ENCODE data around the gene NIPAL4. TPM values are rescaled to one million over a fixed set of nuclear protein-coding genes. Genes with fewer than 3 reads are reported as not detected.

The NIPAL4 gene
- total RNA-seq, 1 experiment from 2014 or later, result 2.7 TPM

- Mint-ChIP-seq H3K27me3 (ENCODE audit: unreplicated experiment) (no peaks in the 10 kb centered on the region), H3K4me3 (ENCODE audit: low read depth, unreplicated experiment) (no peak overlapping the region), H3K4me1 (ENCODE audit: low read depth, unreplicated experiment) (peaks cover 24% of the 10 kb centered on the region), H3K36me3 (ENCODE audit: insufficient read depth, unreplicated experiment) (peaks cover 8% of the 10 kb centered on the region), H3K9me3 (ENCODE audit: low read depth, unreplicated experiment) (no peaks in the 10 kb centered on the region), H3K27ac (ENCODE audit: unreplicated experiment) (no peak overlapping the region)
- TF ChIP-seq CTCF (IDR thresholded peaks at IDR 0.05; ENCODE audit: unreplicated experiment), result no peak
- DNase-seq, result no peak
- BruUV-seq (replicated peaks), result no TSS peak
- CTCF ChIA-PET, result no interaction called here
- intact Hi-C loops (cut with micrococcal nuclease; ENCODE audit: unreplicated experiment), result no loop called here
These were observed 8.2 kb upstream of the NIPAL4 start for GRCh38 chr5:157451806-157452205.

- no TSS peak for BruUV-seq (replicated peaks)
- no peaks in the 10 kb centered on the region for H3K27me3 Mint-ChIP-seq (ENCODE audit: unreplicated experiment)
- peaks cover under 1% of the 10 kb centered on the region for H3K4me1 Mint-ChIP-seq (ENCODE audit: low read depth, unreplicated experiment)
- DNase-seq, result no peak
- no peak overlapping the region for H3K27ac Mint-ChIP-seq (ENCODE audit: unreplicated experiment)
- H3K4me3 Mint-ChIP-seq (ENCODE audit: low read depth, unreplicated experiment), result no peak overlapping the region
- TF ChIP-seq CTCF (IDR thresholded peaks at IDR 0.05; ENCODE audit: unreplicated experiment), result no peak
- no peaks in the 10 kb centered on the region for H3K9me3 Mint-ChIP-seq (ENCODE audit: low read depth, unreplicated experiment)
- CTCF ChIA-PET, result no interaction called here
- intact Hi-C loops (cut with micrococcal nuclease; ENCODE audit: unreplicated experiment), result no loop called here
- H3K36me3 Mint-ChIP-seq (ENCODE audit: insufficient read depth, unreplicated experiment), result no peaks in the 10 kb centered on the region
These were observed 5.7 kb upstream of the NIPAL4 start for GRCh38 chr5:157454273-157454672.

GRCh38 chr5:157455057-157455456 is 5.0 kb upstream of the NIPAL4 start:
- H3K4me3 Mint-ChIP-seq (ENCODE audit: low read depth, unreplicated experiment), result no peak overlapping the region
- no peaks in the 10 kb centered on the region for H3K4me1 Mint-ChIP-seq (ENCODE audit: low read depth, unreplicated experiment)
- TF ChIP-seq CTCF (IDR thresholded peaks at IDR 0.05; ENCODE audit: unreplicated experiment), result no peak
- CTCF ChIA-PET, result interaction anchor here (0.8 kb wide), 1 partner anchor 8 kb away, joined by 3 read pairs; no protein-coding TSS in a partner anchor
- H3K27ac Mint-ChIP-seq (ENCODE audit: unreplicated experiment), result no peak overlapping the region
- H3K27me3 Mint-ChIP-seq (ENCODE audit: unreplicated experiment), result no peaks in the 10 kb centered on the region
- no peaks in the 10 kb centered on the region for H3K9me3 Mint-ChIP-seq (ENCODE audit: low read depth, unreplicated experiment)
- BruUV-seq (replicated peaks), result no TSS peak
- intact Hi-C loops (cut with micrococcal nuclease; ENCODE audit: unreplicated experiment), result no loop called here
- no peak for DNase-seq
- peaks cover 6% of the 10 kb centered on the region for H3K36me3 Mint-ChIP-seq (ENCODE audit: insufficient read depth, unreplicated experiment)

- CTCF ChIA-PET, result interaction anchor here (0.8 kb wide), 1 partner anchor 67 kb away, joined by 3 read pairs; no protein-coding TSS in a partner anchor
- DNase-seq, result no peak
- intact Hi-C loops (cut with micrococcal nuclease; ENCODE audit: unreplicated experiment), result no loop called here
- Mint-ChIP-seq H3K4me3 (ENCODE audit: low read depth, unreplicated experiment) (no peak overlapping the region), H3K36me3 (ENCODE audit: insufficient read depth, unreplicated experiment) (peaks cover 12% of the 10 kb centered on the region), H3K27ac (ENCODE audit: unreplicated experiment) (no peak overlapping the region), H3K27me3 (ENCODE audit: unreplicated experiment) (no peaks in the 10 kb centered on the region), H3K4me1 (ENCODE audit: low read depth, unreplicated experiment) (no peaks in the 10 kb centered on the region), H3K9me3 (ENCODE audit: low read depth, unreplicated experiment) (no peaks in the 10 kb centered on the region)
- no peak for TF ChIP-seq CTCF (IDR thresholded peaks at IDR 0.05; ENCODE audit: unreplicated experiment)
- BruUV-seq (replicated peaks), result no TSS peak
These were observed 3.7 kb upstream of the NIPAL4 start for GRCh38 chr5:157456301-157456700.

All from Calu3 (cell line).